22Rv1 (cell line): ENCODE data around the gene PRDM16.

Experiments used
- H3K27ac ChIP-seq: fragments of 450-650 bp; 2 replicates; pipeline ENCODE4 v1.5.1; 2017
- ZFX ChIP-seq: fragments of 450-650 bp; IDR thresholded peaks from 2 replicates; pipeline ENCODE4 v1.6.1; 2017; ENCODE audit warnings: antibody characterized with exemption, borderline replicate concordance
- TF ChIP-seq, protein P1 (sequence below): fragments of 450-650 bp; IDR thresholded peaks from 2 replicates; pipeline ENCODE4 v1.5.1; 2017; ENCODE audit warnings: mild to moderate bottlenecking

The PRDM16 gene

DNA sequence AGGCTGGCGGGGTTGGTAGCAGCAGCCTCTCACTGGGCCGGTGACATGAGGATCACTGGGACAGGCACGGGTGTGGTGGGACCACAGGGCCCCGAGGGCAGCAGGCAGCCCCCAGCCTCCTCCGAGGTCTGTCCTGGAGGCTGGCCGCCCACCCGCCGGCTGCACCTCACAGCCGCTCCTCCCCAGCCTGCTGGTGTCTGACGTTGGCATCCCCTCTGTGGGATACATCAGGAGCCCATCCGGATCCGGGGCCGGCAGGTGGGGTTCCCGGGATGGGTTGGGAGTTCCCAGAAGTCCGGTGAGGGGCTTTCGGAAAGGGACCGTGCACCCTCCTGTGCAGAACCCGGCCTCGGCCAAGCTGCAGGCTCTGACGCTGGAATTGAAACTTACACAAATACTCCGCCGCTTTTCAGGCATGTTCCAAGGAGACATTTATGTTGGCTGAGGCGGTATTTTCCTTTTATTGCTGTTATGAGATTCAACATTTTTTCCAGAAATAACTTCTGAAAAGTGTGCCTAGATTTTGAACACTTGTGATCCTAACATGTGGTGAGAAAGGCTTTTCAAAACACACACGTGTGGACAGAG is 243.4 kb downstream of the PRDM16 start:
- no peak overlapping the region for H3K27ac ChIP-seq
- no peak for TF ChIP-seq ZFX
- TF ChIP-seq, protein P1, sequence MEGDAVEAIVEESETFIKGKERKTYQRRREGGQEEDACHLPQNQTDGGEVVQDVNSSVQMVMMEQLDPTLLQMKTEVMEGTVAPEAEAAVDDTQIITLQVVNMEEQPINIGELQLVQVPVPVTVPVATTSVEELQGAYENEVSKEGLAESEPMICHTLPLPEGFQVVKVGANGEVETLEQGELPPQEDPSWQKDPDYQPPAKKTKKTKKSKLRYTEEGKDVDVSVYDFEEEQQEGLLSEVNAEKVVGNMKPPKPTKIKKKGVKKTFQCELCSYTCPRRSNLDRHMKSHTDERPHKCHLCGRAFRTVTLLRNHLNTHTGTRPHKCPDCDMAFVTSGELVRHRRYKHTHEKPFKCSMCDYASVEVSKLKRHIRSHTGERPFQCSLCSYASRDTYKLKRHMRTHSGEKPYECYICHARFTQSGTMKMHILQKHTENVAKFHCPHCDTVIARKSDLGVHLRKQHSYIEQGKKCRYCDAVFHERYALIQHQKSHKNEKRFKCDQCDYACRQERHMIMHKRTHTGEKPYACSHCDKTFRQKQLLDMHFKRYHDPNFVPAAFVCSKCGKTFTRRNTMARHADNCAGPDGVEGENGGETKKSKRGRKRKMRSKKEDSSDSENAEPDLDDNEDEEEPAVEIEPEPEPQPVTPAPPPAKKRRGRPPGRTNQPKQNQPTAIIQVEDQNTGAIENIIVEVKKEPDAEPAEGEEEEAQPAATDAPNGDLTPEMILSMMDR = no peak

DNA sequence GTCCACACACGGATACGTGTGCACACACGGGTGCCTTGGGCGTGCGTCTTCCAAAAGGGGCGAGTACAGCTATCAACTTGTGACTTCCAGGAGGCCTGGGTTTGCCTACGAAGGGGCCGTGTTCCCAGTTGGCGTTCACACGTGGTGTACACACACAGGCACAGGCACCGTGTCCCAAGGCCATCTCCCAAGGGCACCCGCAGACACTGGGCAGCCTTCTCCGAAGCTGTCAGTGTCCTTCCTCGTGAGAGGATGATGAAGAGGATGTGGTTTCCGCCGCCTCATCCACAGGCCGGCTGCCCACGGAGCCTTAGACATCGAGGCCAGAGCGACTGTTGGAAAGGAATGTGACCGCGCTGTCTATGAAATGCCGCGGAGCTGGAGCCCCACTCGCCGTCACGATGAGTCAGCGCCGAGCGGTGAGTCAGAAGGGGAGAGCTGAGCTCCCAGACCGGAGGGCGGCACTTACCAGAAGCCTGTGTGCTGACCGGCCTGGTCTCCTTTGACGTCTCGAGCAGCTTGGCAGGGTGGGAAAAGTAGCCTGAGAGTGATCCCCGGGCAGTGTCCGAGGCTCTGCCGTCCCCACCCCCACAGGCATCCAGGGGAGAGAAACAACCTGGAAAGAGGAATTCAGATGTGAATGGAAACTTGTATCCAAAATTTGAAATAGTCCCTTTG is 244.0 kb downstream of the PRDM16 start:
- TF ChIP-seq, protein P1 = no peak
- no peak for TF ChIP-seq ZFX
- no peak overlapping the region for H3K27ac ChIP-seq

DNA sequence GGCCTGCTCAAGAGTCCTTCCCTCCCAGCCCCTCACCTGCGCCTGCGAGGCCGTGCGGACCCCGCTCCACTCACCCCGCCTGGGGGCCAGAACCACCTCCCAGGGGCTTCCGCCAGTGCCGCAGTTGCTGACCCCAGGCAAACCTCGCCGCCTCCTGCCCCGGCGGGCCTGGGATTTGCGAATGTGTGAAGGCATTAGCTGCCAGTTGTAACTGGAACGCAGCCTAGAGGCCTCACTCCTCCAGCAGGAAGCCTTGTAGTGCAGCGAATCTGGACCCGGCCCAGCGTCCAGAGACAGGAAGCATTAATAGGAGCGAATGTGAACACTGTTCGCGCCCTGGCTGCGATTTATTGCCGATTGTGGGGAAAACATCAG is 244.6 kb downstream of the PRDM16 start:
- H3K27ac ChIP-seq = no peak overlapping the region
- TF ChIP-seq, protein P1 = no peak
- no peak for TF ChIP-seq ZFX

DNA sequence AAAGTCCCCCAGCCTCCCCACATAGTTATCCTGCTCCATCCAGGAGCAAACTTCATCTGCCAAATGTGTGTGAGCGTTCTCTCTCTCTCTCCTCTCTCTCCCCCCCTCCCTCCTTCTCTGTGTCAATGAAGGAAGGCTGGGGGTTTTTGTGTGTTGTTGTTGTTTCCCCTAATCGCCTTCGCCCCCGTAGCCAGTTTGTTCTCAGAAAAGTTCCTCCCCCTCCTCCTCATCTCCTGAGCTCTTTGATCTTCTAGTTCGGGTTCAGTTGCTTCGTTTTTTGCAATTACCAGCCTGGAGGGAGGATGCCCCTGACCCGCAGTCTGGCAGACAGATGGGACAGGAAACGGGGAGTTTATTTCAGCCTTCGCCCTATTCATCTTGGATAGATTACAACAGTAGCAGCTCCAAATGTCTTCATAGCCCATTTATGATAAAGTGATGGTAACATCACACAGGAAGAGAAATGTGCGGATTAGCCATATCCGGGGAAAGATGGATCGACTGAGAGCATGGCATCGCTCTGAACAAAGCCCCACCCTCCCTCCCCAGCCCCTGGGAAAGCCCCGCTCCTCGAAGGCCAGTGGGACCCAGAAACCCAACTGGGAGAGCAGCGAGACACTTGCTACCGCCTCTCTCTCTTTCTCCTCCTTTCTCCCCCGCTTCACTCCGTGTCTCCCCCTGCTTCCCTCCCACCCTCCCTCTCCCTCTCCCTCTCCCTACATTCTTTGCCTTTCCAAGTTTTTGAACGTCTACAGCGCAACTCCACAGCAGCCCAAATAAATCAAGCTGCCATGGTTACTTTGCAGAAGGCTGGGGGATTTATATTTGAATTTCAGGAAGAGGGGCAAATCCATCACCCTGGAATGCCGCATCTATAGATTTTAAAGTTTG is 245.7 kb downstream of the PRDM16 start:
- H3K27ac ChIP-seq = no peak overlapping the region
- no peak for TF ChIP-seq ZFX
- TF ChIP-seq, protein P1 = no peak

DNA sequence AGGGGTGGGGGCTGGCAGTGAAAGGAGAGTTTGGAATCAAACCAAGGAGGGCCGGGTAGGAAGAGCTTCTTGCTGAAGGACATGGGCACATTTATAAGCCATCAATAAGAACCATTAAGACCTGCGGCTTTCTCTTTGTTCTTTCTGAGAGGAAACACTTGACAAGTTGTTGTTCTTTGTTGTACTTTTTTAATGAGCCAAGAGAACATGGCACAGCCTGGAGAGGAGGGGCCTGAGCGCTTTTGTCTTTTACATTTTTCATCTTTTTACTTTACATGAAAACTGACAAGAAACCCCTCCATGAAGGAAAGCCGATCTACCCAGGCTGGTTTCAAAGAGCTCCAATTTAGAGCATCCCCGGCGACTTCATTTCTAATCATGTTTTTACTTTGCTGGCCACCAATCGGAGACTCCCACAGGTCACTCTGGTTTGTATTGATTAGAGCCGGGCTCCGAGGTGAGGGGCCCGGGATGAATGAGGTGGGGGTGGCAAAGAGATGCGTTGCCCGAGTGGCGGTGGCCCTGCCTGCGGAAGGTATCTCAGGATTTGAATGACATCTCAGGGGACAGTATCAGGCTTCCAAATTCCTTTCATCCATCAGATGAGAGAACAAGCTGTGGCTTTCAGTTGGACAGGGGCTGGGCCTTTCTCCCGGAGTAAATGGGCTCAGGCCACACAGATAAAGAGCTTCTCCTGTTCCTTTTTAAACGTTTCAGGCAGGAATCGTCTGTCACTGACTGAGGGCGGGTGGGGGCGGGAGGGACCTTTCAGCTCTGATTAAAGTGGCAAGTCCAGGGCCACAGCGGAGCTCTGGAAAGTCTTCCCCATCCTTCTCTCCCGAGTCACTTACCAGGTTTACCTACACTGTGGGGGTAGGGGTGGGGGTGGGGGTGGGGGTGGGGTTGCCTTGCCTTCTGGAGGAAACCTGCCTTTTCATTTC is 246.7 kb downstream of the PRDM16 start:
- TF ChIP-seq, protein P1 = no peak
- TF ChIP-seq ZFX = no peak
- H3K27ac ChIP-seq = no peak overlapping the region

DNA sequence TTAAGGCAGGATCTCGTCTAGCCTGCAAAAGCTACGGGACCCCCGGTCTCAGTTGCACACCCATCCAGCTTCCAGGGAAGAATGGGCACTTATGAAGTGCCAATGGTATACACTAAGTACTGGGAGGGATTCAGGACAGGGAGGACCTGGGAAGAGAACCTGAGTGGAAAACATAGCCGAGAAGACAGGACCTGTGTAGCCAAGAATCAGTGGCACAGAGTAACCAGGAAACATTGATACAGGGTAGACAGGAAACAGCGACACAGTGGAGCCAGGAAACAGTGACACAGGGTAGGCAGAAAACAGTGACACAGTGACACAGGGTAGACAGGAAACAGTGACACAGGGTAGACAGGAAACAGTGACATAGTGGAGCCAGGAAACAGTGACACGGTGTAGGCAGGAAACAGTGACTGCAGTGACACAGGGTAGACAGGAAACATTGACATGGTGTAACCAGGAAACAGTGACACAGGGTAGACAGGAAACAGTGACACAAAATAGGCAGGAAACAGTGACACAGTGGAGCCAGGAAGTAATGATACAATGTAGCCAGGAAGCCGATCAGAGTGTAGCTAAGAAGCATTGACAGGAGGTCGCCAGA is 247.4 kb downstream of the PRDM16 start:
- TF ChIP-seq, protein P1 = no peak
- no peak for TF ChIP-seq ZFX
- no peak overlapping the region for H3K27ac ChIP-seq
